Aorta (tissue), 5 donors: ENCODE results near the gene KNDC1. TPM values are rescaled to one million over a fixed set of nuclear protein-coding genes. Genes with fewer than 3 reads are reported as not detected.
"Not testable (repeated sequence)": the region's sequence is repeated elsewhere in the genome, so short reads cannot be mapped to it uniquely, and the experiment has no call there.

ENCODE experiments used
- ATAC-seq: fragments of 200-7000 bp; cut with Tn5 transposase; one replicate; pipeline ENCODE4 v1.9.1; 2022; ENCODE audit warnings: moderate library complexity; ENCODE audit not compliant: low FRiP score
- DNase-seq, 2 donors: peaks; one replicate each; pipeline ENCODE4 v3.0.0-alpha.2; 2020
- H3K27ac ChIP-seq, 2 donors: one replicate each; pipeline ENCODE4 v1.5.1; 2013; ENCODE audit warnings: low read length in 2 of 2, mild to moderate bottlenecking in 2 of 2, moderate library complexity in 2 of 2, control low read depth in 1 of 2, inconsistent platforms in 1 of 2, low read depth in 1 of 2
- H3K27me3 ChIP-seq, 2 donors: one replicate each; pipeline ENCODE4 v1.6.1; 2013; ENCODE audit warnings: control low read depth in 1 of 2, low read length in 1 of 2, mild to moderate bottlenecking in 1 of 2, moderate library complexity in 1 of 2; ENCODE audit not compliant: insufficient read depth in 2 of 2, control insufficient read depth in 1 of 2
- H3K36me3 ChIP-seq, 2 donors: one replicate each; pipeline ENCODE4 v1.6.1; 2013; ENCODE audit warnings: control low read depth in 1 of 2, low read length in 1 of 2, mild to moderate bottlenecking in 1 of 2; ENCODE audit not compliant: insufficient read depth in 2 of 2, control insufficient read depth in 1 of 2
- H3K4me1 ChIP-seq, 2 donors: one replicate each; pipeline ENCODE4 v1.6.1; 2013; ENCODE audit warnings: low read length in 2 of 2, control low read depth in 1 of 2, mild to moderate bottlenecking in 1 of 2, moderate library complexity in 1 of 2; ENCODE audit not compliant: insufficient read depth in 2 of 2, control insufficient read depth in 1 of 2
- H3K4me3 ChIP-seq, 2 donors: one replicate each; pipeline ENCODE4 v1.5.1; 2013; ENCODE audit warnings: low read length in 2 of 2, control low read depth in 1 of 2, mild to moderate bottlenecking in 1 of 2
- H3K9me3 ChIP-seq: one replicate; pipeline ENCODE4 v1.6.1; 2013; ENCODE audit warnings: mild to moderate bottlenecking, low read length; ENCODE audit not compliant: control insufficient read depth
- WGBS, 2 donors: extraction: QIAGEN DNeasy Blood & Tissue Kit; methylation state at CpG; one replicate each; pipeline ENCODE4 v1.1.7; 2013; 5-methylcytosine and 5-hydroxymethylcytosine counted together
- intact Hi-C, 2 donors: fragments of 100-400 bp; cut with DNase I; formaldehyde crosslinking; loops; one replicate each; pipeline versions ENCODE4 v1.14.2 to v1.15.0; 2022
- polyA plus RNA-seq, 2 donors: library from polyadenylated mRNA; stranded (reverse); fragments of 200-250 nt; gene quantifications; one replicate each; pipeline ENCODE4 v1.2.3, GENCODE V29; 2013
- total RNA-seq, 2 donors: library from RNA; stranded (reverse); fragmentation: NEBNext Ultra II Directional; extraction: Animal tissue kit (Norgen Biotek cat#: 25700); gene quantifications; one replicate each; pipeline ENCODE4 v1.2.1, GENCODE V29; 2021
- donor health status: healthy with polysubstance abuse.
- donor health status: Bipolar disorder and iron deficiency.
- donor health status: DM: no; HTN: no; CAD: no.
- donor health status: DM: no; HTN: no; CAD: no.
- donor health status: DM: yes; HTN: yes; CAD: no.

KNDC1 gene
- total and polyA plus RNA-seq, 4 donors = 0.05 to 0.36 (median 0.19) TPM

DNA sequence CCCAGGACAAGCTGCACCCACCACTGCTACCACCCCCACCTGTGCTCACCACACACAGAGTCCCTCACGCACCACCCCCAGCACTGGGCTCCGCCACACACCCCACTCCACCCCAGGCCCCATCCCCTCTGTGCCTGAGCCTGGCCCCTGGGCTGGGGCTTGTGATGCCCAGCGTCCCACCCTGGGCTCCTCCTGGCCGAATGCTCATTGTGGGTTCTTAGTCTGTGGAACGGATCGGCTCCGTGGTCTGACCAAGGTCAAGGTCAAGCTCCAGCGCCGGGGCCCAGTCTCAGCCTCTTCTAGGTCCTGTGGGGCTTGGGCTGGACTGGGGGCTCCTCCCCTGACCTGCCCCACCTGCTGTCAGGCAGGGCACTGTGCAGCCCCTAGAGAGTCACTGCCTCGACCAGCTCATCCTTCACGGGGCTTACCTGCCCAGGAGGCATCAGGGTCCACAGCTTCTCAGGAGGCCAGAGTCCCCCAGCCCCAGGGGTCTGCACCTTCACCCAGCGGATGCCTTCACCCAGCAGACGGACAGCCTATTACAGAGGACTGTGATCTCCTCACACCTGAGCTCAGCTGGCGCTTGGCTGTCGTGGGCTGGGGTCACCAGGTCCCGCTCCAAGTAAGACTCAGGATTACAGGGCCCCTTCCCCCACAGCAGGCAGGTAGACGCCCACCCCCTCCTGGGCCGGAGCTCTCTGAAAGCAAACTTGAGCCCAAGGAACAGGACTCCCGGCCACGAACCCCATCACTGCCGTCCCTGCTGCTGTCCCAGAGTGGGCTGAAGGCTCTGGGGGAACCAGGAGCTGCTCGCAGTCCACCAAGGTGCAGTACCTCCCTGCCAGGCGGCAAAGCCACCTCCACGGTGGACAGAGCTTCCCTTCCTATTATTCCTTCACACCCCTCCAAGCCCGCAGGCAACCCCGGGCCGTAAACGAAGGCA is 54.7 kb downstream of the KNDC1 start:
- no peaks in the 10 kb centered on the region for H3K27me3 ChIP-seq
- intact Hi-C loops = no loop called here
- no peaks in the 10 kb centered on the region for H3K4me1 ChIP-seq
- no peaks in the 10 kb centered on the region for H3K9me3 ChIP-seq
- H3K36me3 ChIP-seq = no peaks in the 10 kb centered on the region
- ATAC-seq (peak; percentile 6), DNase-seq (no peak)
- 83 to 86% methylated on average over 28 of the region's 28 CpGs for WGBS, 2 donors
- H3K27ac ChIP-seq = no peak overlapping the region
- H3K4me3 ChIP-seq = no peak overlapping the region

DNA sequence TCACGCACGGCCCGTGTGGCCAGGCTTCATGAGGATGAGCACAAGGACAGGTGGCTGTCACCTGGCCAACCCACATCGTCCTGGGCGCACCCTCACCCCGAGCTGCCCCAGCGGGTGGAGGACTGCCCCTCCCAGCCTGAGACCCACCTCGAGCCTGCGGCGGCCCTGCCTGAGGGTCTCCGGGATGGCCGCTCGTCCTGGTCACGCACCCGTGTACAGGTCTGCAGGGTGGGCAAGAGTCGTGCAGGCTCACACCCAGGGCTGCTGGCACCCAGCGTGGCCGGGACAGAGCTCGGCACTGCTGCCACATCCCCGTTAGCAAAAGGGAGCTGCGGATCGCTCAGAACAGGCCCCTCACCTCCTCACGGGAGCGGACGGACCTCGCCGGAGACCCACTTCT is 55.6 kb downstream of the KNDC1 start:
- intact Hi-C loops = no loop called here
- Histone ChIP-seq H3K4me3 (no peak overlapping the region), H3K27ac (no peak overlapping the region), H3K4me1 (no peaks in the 10 kb centered on the region), H3K27me3 (no peaks in the 10 kb centered on the region), H3K36me3 (no peaks in the 10 kb centered on the region), H3K9me3 (no peaks in the 10 kb centered on the region)
- 92% methylated on average over 27 of the region's 27 CpGs for WGBS, 2 donors
- no peak for DNase-seq
- no peak for ATAC-seq

DNA sequence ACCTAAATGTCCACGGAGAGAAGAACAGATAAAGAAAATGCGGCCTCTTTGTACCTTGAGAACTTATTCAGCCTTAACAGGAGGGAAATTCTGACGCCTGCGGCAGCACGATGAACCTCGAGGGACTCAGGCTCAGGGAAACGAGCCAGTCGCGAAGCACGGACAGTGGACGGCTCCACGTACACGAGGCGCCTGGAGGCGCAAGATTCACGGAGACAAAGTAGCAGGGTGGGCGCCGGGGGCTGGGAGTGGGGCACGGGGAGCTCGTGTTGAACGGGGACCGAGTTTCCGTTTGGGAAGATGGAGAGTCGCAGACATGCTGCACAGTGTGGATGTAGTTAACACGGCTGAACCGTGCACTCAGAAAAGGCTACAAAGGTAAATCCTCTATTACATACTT is 56.8 kb downstream of the KNDC1 start:
- ATAC-seq (no peak), DNase-seq (no peak)
- 73 to 78% methylated on average over 26 of the region's 26 CpGs for WGBS, 2 donors
- H3K4me3 ChIP-seq = no peak overlapping the region
- H3K36me3 ChIP-seq = no peaks in the 10 kb centered on the region
- H3K27ac ChIP-seq = no peak overlapping the region
- no peaks in the 10 kb centered on the region for H3K4me1 ChIP-seq
- intact Hi-C loops = no loop called here
- H3K27me3 ChIP-seq = no peaks in the 10 kb centered on the region
- no peaks in the 10 kb centered on the region for H3K9me3 ChIP-seq

DNA sequence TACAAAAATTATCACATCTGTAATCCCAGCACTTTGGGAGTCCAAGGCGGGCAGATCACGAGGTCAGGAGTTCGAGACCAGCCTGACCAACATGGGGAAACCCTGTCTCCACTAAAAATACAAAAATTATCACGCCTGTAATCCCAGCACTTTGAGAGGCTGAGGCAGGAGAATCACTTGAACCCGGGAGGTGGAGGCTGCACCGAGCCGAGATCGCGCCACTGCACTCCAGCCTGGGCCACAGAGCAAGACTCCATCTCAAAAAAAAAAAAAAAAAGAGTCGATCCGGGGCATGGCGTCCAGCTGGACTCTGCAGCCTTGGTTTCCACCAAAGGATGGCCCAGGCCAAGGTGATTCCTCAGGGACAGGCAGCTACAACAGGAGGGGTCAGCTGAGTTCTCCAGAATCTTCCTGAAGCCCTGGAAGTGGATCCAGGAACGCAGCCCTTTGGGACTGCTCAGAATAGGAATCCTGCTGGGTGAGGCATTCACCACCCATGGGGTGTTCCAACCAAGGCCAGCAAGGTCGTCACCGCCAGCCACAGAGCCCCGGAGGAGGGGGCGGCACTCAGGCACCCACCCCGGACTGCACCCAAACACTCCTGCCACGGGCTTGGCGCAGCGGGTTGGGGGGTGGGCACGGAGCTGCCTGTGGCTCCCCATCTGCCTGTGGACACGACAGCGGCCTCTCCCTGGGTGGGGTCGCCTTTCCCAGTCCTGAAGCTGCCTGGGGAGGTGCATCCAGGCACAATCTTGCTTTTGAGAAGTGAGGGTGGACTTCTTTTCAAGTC is 58.0 kb downstream of the KNDC1 start:
- H3K36me3 ChIP-seq = no peaks in the 10 kb centered on the region
- no peak for ATAC-seq
- H3K27me3 ChIP-seq = no peaks in the 10 kb centered on the region
- intact Hi-C loops = no loop called here
- no peak for DNase-seq
- no peak overlapping the region for H3K4me3 ChIP-seq
- 88% methylated on average over 25 of the region's 25 CpGs for WGBS, 2 donors
- no peak overlapping the region for H3K27ac ChIP-seq
- H3K9me3 ChIP-seq = no peaks in the 10 kb centered on the region
- no peaks in the 10 kb centered on the region for H3K4me1 ChIP-seq

DNA sequence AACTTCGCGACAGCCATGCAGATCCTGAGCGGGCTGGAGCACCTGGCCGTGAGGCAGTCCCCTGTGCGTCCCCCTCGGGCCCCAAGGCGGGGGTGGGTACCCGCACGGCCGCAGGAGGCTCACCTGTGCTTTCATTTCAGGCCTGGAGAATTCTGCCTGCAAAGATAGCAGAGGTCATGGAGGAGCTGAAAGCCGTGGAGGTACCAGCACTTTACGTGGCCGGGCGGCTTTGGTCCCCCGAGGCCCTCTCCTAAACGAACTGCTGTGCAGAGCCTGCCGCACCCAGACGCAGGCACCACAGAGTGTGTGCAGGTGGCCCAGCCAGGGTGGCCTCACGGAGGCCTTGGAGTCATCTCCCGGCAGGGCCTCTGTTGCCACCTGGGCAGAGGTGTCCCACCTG is 58.9 kb downstream of the KNDC1 start:
- WGBS, 2 donors = 75 to 84% methylated on average over 20 of the region's 20 CpGs
- Histone ChIP-seq H3K27ac (no peak overlapping the region), H3K36me3 (no peaks in the 10 kb centered on the region), H3K9me3 (no peaks in the 10 kb centered on the region), H3K27me3 (no peaks in the 10 kb centered on the region), H3K4me1 (no peaks in the 10 kb centered on the region), H3K4me3 (no peak overlapping the region)
- DNase-seq (no peak), ATAC-seq (no peak)
- intact Hi-C loops = no loop called here

DNA sequence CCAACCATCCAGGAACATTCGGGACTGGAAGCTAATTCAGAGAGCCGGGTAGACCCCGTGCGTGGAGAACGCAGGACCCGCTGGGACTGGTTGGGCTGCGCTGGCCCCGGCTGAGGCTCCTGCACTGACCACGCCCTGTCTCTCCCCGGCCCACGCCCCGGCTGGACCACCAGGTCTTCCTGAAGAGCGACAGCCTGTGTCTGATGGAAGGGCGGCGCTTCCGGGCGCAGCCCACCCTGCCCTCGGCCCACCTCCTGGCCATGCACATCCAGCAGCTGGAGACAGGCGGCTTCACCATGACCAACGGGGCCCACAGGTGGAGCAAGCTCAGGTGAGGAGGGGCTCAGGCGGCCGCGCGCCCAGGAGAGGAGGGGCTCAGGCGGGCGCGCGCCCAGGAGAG is 59.8 kb downstream of the KNDC1 start:
- no peaks in the 10 kb centered on the region for H3K4me1 ChIP-seq
- ATAC-seq (no peak), DNase-seq (no peak)
- no peak overlapping the region for H3K27ac ChIP-seq
- H3K36me3 ChIP-seq = no peaks in the 10 kb centered on the region
- no peaks in the 10 kb centered on the region for H3K9me3 ChIP-seq
- 6 to 16% methylated on average over 23 to 28 of the region's 28 CpGs for WGBS, 2 donors
- no peaks in the 10 kb centered on the region for H3K27me3 ChIP-seq
- intact Hi-C loops = no loop called here
- H3K4me3 ChIP-seq = no peak overlapping the region

DNA sequence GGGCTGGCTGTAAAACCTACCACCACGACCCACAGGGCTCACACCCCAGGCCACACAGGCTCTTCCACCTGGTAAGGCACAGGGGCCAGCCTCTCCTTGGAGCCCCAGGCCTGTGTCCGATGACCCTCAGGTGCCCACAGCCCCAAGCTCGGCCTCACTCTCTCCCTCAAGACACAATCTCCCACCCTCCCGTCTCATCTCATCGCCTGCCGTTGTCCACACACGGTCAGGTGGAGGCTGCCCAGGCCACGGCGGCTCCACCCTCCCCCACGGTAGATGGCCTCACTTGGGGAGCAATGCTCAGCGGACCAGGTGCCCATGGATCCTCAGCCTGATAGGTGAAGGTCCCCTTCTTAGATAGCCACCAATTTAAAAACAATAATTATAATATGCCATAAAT is 61.3 kb downstream of the KNDC1 start:
- H3K4me1 ChIP-seq = no peaks in the 10 kb centered on the region
- no peak overlapping the region for H3K27ac ChIP-seq
- no peaks in the 10 kb centered on the region for H3K36me3 ChIP-seq
- intact Hi-C loops = no loop called here
- no peak overlapping the region for H3K4me3 ChIP-seq
- no peaks in the 10 kb centered on the region for H3K9me3 ChIP-seq
- WGBS, 2 donors = 91% methylated on average over 11 of the region's 11 CpGs
- no peaks in the 10 kb centered on the region for H3K27me3 ChIP-seq
- ATAC-seq (no peak), DNase-seq (no peak)

DNA sequence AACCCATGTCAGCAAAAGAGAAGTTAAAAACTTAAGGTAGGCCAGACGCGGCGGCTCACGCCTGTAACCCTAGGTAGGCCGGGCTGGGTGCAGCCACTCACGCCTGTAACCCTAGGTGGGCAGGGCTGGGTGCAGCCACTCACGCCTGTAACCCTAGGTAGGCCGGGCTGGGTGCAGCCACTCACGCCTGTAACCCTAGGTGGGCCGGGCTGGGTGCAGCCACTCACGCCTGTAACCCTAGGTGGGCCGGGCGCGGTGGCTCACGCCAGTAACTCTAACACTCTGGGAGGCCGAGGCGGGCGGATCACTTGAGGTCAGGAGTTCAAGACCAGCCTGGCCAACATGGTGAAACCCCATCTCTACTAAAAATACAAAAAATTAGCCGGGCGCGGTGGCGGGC is 61.7 kb downstream of the KNDC1 start:
- WGBS, 2 donors = 87 to 88% methylated on average over 15 to 18 of the region's 22 CpGs
- H3K27me3 ChIP-seq, ATAC-seq, DNase-seq, H3K4me1 ChIP-seq, H3K27ac ChIP-seq, H3K36me3 ChIP-seq, H3K4me3 ChIP-seq, intact Hi-C loops, H3K9me3 ChIP-seq: not testable (repeated sequence)
